Activated CD8-positive, alpha-beta T cell treated with anti-CD3 and anti-CD28 coated beads for 36 hours (primary cell): ENCODE data around the gene TTC33. TPM values are rescaled to one million over a fixed set of nuclear protein-coding genes. Genes with fewer than 3 reads are reported as not detected.

Experiments
- ATAC-seq: fragments of 200-7000 bp; cut with Tn5 transposase; one replicate; pipeline ENCODE4 v1.10.0; 2021; ENCODE audit warnings: mild to moderate bottlenecking, moderate library complexity
- CTCF ChIA-PET: fragments of 350-600 bp; sonication (Branson Sonifier 250); formaldehyde crosslinking; loops from one replicate; lab custom pipeline; 2021; ENCODE audit warnings: antibody characterized with exemption; lab: Charles Lee
- POLR2A ChIA-PET: fragments of 350-600 bp; sonication (Branson Sonifier 250); formaldehyde crosslinking; loops from one replicate; lab custom pipeline; 2021; ENCODE audit warnings: antibody characterized with exemption; lab: Charles Lee
- DNase-seq: peaks from one replicate; pipeline ENCODE4 v3.0.0-alpha.2; 2020
- H3K27ac Mint-ChIP-seq: one replicate; pipeline ENCODE4 v1.8.0; 2021; ENCODE audit warnings: mild to moderate bottlenecking, mixed read lengths
- H3K27me3 Mint-ChIP-seq: one replicate; pipeline ENCODE4 v1.8.0; 2021; ENCODE audit warnings: mixed read lengths
- H3K36me3 Mint-ChIP-seq: one replicate; pipeline ENCODE4 v1.8.0; 2021; ENCODE audit warnings: low read depth, mixed read lengths
- H3K4me1 Mint-ChIP-seq: one replicate; pipeline ENCODE4 v1.8.0; 2021; ENCODE audit warnings: low read depth, mixed read lengths
- H3K4me3 Mint-ChIP-seq: one replicate; pipeline ENCODE4 v1.8.0; 2021; ENCODE audit warnings: mild to moderate bottlenecking, moderate library complexity, mixed read lengths
- H3K9me3 Mint-ChIP-seq: one replicate; pipeline ENCODE4 v1.8.0; 2021; ENCODE audit warnings: mixed read lengths
- intact Hi-C: fragments of 100-400 bp; cut with micrococcal nuclease; formaldehyde crosslinking; loops from one replicate; pipeline ENCODE4 v1.10.0; 2022
- total RNA-seq, 2 experiments: library from RNA; stranded (reverse); gene quantifications; one replicate each; pipeline ENCODE4 v1.2.3, GENCODE V29; 2021
- TF ChIP-seq, protein P1 (sequence below): fragments of 200-600 bp; IDR thresholded peaks from one replicate; pipeline ENCODE4 v1.8.0; 2022; ENCODE audit warnings: antibody characterized with exemption, mild to moderate bottlenecking

Gene TTC33
- total RNA-seq, 2 experiments from 2014 or later: 21.4 to 21.5 TPM

DNA sequence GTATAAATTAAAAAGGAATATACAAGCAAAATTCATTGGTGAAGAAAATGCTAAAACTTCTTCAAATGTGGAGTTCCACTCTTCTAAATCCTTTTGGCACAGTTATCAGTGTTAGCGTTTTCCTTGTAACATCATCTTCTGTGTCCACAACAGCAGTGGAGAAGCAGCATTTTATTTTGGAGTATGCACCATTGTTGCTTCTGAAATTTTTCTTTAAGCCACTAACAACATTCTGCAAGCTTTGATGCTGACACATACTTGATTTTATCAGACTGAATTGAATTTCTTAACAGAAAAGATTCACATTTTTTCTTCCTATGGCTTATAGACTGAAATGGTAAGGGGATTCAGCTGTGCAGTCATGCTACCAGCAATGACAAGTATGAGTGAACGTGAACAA, 136.8 kb downstream of the TTC33 start:
- H3K4me1 Mint-ChIP-seq: peaks cover 47% of the 10 kb centered on the region
- H3K4me3 Mint-ChIP-seq: no peak overlapping the region
- ChIA-PET CTCF (no interaction called here), POLR2A (no interaction called here)
- ATAC-seq (no peak), DNase-seq (no peak)
- intact Hi-C loops: no loop called here
- TF ChIP-seq, protein P1, sequence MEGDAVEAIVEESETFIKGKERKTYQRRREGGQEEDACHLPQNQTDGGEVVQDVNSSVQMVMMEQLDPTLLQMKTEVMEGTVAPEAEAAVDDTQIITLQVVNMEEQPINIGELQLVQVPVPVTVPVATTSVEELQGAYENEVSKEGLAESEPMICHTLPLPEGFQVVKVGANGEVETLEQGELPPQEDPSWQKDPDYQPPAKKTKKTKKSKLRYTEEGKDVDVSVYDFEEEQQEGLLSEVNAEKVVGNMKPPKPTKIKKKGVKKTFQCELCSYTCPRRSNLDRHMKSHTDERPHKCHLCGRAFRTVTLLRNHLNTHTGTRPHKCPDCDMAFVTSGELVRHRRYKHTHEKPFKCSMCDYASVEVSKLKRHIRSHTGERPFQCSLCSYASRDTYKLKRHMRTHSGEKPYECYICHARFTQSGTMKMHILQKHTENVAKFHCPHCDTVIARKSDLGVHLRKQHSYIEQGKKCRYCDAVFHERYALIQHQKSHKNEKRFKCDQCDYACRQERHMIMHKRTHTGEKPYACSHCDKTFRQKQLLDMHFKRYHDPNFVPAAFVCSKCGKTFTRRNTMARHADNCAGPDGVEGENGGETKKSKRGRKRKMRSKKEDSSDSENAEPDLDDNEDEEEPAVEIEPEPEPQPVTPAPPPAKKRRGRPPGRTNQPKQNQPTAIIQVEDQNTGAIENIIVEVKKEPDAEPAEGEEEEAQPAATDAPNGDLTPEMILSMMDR: no peak
- no peaks in the 10 kb centered on the region for H3K36me3 Mint-ChIP-seq
- H3K9me3 Mint-ChIP-seq: no peaks in the 10 kb centered on the region
- H3K27me3 Mint-ChIP-seq: no peaks in the 10 kb centered on the region
- no peak overlapping the region for H3K27ac Mint-ChIP-seq

DNA sequence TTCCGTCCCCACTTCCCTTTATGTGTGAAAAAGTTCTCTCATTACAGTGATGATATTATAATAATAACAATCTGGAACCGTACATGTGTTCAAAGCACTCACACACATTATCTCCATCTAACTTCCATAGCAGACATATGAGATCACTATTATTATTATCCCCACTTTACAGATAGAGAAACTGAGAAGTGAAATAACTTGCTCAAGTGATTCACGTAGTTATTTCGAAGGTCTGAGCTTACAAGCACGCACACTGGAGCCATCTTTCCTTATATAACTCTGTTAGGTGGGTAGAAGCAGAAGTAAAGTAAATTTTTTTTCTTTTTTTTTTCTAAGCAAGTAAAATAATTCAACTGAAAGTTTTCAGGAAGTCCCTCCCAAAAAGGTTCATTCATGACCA, 139.0 kb downstream of the TTC33 start:
- Mint-ChIP-seq H3K27ac (no peak overlapping the region), H3K4me3 (no peak overlapping the region), H3K36me3 (no peaks in the 10 kb centered on the region), H3K4me1 (peaks cover 28% of the 10 kb centered on the region), H3K9me3 (no peaks in the 10 kb centered on the region), H3K27me3 (no peaks in the 10 kb centered on the region)
- POLR2A ChIA-PET: no interaction called here
- no peak for DNase-seq
- no peak for ATAC-seq
- CTCF ChIA-PET: no interaction called here
- TF ChIP-seq, protein P1: no peak
- intact Hi-C loops: no loop called here

DNA sequence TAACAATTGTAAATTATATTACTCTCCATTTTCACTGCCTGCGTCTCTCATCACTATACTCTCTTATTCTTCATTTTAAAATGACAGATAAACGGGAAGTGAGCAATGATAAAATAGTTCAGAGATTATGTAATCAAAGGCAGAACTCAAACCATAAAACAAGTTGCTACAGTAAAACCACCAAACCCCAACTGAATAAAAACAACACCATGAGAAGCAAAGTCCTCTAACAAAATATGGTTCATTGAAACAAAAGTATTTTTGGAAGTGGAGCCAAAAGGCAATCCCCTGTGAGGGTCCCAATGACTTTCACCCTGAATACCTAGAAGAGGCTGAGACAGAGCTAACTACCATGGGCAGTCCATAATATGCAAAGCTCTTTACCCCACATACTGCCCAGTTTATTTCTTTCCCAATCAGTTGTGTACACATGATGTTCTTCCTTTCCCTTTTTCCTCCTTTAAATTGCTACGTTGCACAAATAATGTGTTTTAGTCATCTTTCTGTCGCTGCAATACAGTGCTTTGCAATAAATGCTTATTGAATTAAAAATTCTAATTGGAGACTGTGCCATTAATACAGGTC, 140.1 kb downstream of the TTC33 start:
- H3K27me3 Mint-ChIP-seq: no peaks in the 10 kb centered on the region
- intact Hi-C loops: no loop called here
- ATAC-seq (peak; percentile 49), DNase-seq (no peak)
- TF ChIP-seq, protein P1: no peak
- H3K36me3 Mint-ChIP-seq: no peaks in the 10 kb centered on the region
- peaks cover 28% of the 10 kb centered on the region for H3K4me1 Mint-ChIP-seq
- H3K27ac Mint-ChIP-seq: peak overlapping the region; percentile 56
- peak overlapping the region; percentile 34 for H3K4me3 Mint-ChIP-seq
- ChIA-PET CTCF (interaction anchor here (0.6 to 1.3 kb wide), 4 partner anchors 14 to 667 kb away, joined by 3 to 5 read pairs (median 4); no protein-coding TSS in a partner anchor), POLR2A (interaction anchor here (0.6 to 0.7 kb wide), 2 partner anchors 9 to 22 kb away, joined by 3 read pairs; no protein-coding TSS in a partner anchor)
- peaks cover 2% of the 10 kb centered on the region for H3K9me3 Mint-ChIP-seq

GRCh38 chr5:40614923-40615585, 140.7 kb downstream of the TTC33 start:
- intact Hi-C loops: loop anchor here (5.0 kb wide), 1 partner anchor 38 kb away; no protein-coding TSS in a partner anchor
- H3K4me1 Mint-ChIP-seq: peaks cover 28% of the 10 kb centered on the region
- H3K27ac Mint-ChIP-seq: peak overlapping the region; percentile 56
- ATAC-seq (no peak), DNase-seq (no peak)
- no peaks in the 10 kb centered on the region for H3K27me3 Mint-ChIP-seq
- ChIA-PET CTCF (interaction anchor here (0.6 to 1.3 kb wide), 6 partner anchors 9 to 667 kb away, joined by 3 to 5 read pairs (median 3); no protein-coding TSS in a partner anchor), POLR2A (interaction anchor here (0.6 to 0.7 kb wide), 2 partner anchors 8 to 21 kb away, joined by 3 read pairs; no protein-coding TSS in a partner anchor)
- H3K9me3 Mint-ChIP-seq: peaks cover 2% of the 10 kb centered on the region
- peak overlapping the region; percentile 34 for H3K4me3 Mint-ChIP-seq
- H3K36me3 Mint-ChIP-seq: no peaks in the 10 kb centered on the region
- TF ChIP-seq, protein P1: no peak

DNA sequence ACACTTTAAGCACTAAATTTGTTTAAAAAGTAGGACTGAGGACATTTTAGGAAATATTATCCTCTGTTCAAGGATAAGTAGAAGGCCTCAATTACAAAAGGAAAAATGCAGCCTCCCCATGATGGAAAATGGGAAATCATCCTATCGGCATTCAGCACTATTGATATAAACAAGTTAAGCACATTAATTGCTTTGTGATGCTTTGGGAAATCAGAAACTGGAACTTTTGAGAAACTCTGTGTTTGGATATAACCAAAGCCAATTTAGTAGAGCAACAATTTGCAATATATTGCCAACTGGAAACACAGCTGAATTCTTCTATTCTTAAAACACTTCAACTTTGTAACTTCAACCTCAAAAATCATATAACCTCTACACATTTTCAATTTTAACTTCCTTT, 141.3 kb downstream of the TTC33 start:
- Mint-ChIP-seq H3K27me3 (no peaks in the 10 kb centered on the region), H3K9me3 (peaks cover 2% of the 10 kb centered on the region), H3K4me1 (peaks cover 26% of the 10 kb centered on the region), H3K36me3 (no peaks in the 10 kb centered on the region), H3K27ac (no peak overlapping the region), H3K4me3 (no peak overlapping the region)
- ChIA-PET CTCF (interaction anchor here (0.8 to 1.3 kb wide), 6 partner anchors 9 to 67 kb away, joined by 3 to 5 read pairs (median 3); no protein-coding TSS in a partner anchor), POLR2A (interaction anchor here (1.0 kb wide), 1 partner anchor 11 kb away, joined by 3 read pairs; no protein-coding TSS in a partner anchor)
- ATAC-seq (no peak), DNase-seq (no peak)
- intact Hi-C loops: loop anchor here (5.0 kb wide), 1 partner anchor 37 kb away; no protein-coding TSS in a partner anchor
- TF ChIP-seq, protein P1: no peak
